NOMO-1 treated with DMSO at 0.1 percent for 48 hours (cell line): ENCODE results near the gene ZC3H4.

Source experiments
- DNase-seq: peaks from one replicate; lab custom pipeline; 2025; ENCODE audit not compliant: unreplicated experiment; lab: John Stamatoyannopoulos, UW

ZC3H4 gene

GRCh38 chr19:47134545-47134944 is 21.0 kb upstream of the ZC3H4 start:
- no peak for DNase-seq

GRCh38 chr19:47133021-47133471 is 19.5 kb upstream of the ZC3H4 start:
- DNase-seq, result no peak

- DNase-seq, result no peak
Observed at GRCh38 chr19:47132194-47132852, 18.7 kb upstream of the ZC3H4 start.

GRCh38 chr19:47130589-47131227 is 17.1 kb upstream of the ZC3H4 start, which contains the start of gene SAE1:
Gene SAE1, plus strand, starts transcription at chr19:47130835. Its CDS starts 96 bp downstream, at chr19:47130931.
- DNase-seq, result peak; percentile 97

- no peak for DNase-seq
Observed at GRCh38 chr19:47130120-47130588, 16.6 kb upstream of the ZC3H4 start.

DNA sequence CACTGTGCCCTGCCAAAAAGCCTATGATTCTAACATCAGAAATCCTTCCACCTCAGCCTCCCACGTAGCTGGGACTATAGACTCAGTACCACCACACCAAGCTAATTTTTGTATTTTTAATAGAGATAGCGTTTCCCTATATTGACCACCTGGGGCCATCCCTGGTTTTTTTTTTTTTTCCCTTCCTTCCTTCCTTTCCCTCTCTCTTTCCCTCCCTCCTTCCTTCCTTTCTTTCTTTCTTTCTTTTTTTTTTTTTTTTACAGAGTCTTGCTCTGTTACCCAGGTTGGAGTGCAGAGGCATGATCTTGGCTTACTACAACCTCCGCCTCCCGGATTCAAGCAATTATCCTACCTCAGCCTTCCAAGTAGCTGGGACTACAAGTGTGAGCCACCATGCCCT is 16.0 kb upstream of the ZC3H4 start:
- no peak for DNase-seq

DNA sequence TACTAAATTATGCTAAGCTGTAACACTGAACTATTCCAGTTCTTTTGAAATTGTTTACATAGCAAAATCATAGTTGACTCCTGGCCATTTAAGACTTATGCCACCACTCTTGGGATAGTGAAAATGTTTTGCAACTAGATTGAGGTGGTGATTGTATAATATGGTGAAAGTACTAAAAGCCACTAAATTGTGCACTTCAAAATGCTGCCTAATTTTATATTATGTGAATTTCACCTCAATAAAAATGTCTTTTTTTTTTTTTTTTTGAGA is 12.0 kb upstream of the ZC3H4 start:
- no peak for DNase-seq

GRCh38 chr19:47124937-47125668 is 11.5 kb upstream of the ZC3H4 start:
- DNase-seq, result peak; percentile 33

- no peak for DNase-seq
Observed at GRCh38 chr19:47123406-47123805, 9.8 kb upstream of the ZC3H4 start.

DNA sequence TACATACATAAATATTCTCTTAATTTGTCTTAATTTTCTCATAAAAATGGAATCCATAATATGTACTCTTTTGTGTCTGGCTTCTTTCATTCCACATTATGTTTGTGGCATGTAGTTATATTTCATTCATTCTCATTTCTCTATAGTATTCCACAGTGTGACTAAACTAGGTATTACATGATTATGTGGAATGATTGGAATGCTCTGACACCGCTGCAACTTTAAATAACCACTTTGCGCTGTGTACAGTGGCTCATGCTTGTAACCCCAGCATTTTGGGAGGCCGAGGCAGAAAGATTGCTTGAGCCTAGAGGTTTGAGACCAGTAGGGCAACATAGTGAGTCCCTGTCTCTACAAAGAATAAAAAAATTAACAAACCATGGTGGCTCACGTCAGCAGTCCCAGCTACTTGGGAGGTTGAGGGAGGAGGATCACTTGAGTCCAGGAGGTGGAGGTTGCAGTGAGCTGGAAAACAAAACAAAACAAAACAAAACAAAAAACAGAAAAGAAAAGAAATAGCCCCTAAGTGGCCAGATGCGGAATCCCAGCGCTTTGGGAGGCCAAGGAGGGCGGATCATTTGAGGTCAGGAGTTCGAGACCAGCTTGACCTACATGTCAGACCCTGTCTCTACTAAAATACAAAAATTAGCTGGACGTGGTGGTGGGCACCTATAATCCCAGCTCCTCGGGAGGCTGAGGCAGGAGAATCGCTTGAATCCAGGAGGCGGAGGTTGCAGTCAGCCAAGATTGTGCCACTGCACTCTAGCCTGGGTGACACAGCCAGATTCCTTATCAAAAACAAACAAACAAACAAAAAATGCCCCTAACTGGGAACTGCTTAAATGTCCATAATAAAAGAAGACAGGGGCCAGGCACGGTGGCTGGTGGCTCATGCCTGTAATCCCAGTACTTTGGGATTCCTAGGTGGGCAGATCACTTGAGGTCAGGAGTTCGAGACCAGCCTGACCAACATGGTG is 9.1 kb upstream of the ZC3H4 start:
- no peak for DNase-seq

DNA sequence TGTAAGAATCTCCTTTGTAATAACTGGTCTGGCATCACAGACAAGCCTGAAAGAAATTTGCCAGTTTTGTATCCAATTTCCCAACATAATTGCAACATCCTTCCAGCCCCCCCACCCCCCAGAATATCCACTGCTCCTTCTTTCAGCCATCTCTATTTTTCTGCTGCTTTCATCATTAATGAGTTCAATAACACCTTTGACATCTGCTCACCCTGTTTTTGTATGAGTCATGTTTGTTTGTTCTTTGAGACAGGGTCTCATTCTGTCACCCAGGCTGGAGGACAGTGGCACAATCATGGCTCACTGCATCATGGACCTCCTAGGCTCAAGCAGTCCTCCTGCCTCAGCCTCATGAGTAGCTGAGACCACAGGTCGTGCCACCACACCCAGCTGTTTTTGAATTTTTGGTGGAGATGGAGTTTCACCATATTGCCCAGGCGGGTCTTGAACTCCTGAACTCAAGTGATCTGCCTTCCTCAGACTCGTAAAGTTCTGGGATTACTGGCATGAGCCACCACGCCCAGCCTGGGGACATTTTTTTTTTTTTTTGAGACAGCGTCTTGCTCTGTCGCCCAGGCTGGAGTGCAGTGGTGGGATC is 7.0 kb upstream of the ZC3H4 start:
- DNase-seq, result no peak

- no peak for DNase-seq
Observed at GRCh38 chr19:47113850-47114651, 475 bp upstream of the ZC3H4 start.

DNA sequence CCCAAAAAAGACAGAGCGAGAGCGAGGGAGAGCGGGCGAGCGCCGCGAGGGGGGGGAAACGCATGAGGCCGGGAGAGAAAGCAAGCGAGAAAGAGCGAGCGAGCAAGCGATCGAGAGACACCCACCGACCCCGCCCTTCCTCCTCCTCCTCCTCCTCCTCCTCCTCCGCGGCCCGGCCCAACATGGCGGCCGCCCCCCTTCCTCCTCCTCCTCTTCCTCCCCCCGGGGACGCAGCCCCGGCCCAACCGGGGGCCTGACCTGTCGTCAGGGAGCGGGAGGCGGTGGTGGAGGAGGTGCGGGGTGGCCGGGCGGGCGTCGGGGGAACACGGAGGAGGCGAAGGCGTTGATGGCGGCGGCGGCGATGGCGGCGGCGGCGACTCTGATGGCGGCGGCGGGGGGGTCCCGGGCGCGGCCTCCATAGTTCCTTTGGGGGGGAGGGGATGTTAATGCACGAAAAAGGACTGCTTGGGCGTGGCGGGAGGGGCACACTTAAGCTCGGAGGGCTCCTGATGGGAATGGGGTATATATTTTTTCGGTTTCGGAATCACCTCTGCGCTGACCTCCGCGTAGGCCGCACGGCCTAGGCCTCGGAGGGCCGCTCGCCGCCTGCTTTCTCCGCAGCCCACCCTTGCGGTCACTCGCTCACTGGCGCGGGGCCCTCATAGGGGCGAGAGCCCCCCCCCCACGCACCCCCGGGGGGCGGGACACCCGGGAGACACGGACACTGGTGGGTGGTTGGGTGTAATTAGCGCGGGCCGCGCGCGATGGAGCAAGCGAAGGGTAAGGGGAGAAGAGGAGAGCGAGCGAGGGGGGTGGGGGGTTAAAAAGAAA is 1.2 kb downstream of the ZC3H4 start:
- peak; percentile 87 for DNase-seq

DNA sequence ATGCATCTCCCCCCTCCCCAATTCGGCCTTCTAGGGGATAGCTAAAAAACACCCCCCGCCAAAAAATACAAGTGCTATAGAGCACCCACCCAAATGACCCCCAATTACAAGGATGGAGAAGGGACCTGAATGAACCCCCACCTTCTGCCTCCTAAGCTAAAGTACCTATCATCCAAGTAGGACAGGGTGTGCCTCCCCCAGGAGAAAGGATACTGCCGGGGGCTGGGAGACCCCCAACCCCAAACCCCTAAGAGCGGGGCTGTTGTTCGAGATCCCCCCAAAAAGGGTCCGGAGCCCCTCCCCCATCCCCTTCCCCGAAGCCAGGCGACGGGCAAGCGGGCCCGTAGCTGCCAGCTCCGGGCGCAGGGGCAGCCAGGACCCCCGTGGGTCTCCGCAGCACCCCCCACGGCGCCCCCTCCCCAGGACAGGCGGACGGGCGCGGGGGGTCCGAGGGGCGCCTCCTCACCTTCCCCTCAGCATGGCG is 1.9 kb downstream of the ZC3H4 start:
- DNase-seq, result no peak

DNA sequence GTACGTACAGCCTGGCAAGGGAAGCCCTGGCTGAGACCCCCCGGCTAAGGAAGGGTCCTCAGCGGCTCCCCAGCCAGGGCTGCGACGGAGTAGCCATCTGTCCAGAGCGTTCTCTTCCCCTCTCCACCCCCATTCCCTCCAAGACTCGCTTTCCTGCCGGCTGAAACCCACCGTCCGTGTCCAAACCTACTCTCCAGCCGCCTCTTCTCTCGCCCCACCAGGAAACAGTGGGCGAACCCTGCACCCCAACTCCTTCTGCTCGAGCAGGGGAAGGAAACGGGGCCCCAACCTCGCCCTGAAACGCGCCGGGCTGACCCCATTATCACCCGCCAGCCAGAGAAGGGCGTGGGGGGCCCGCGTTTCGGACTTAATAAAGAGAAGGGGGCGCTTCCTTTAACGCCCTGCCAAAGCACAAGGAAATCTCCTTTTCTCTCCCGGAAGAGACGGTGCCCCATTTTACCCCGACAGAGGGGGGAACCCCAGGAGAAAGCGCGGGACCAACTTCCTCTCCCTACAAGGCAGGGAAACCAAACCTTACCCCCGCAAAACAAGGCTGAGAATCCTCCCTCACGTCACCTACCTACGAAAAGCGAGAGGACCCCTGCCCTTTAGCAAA is 2.5 kb downstream of the ZC3H4 start:
- DNase-seq, result peak; percentile 42

GRCh38 chr19:47110521-47111005 is 3.0 kb downstream of the ZC3H4 start:
- no peak for DNase-seq

- DNase-seq, result peak; percentile 41
Observed at GRCh38 chr19:47109541-47110375, 3.8 kb downstream of the ZC3H4 start.
